GM21447 (cell line): ENCODE measurements around the gene ALDOA.
A peak's percentile ranks its signal among the peaks of the same experiment; 100 is the strongest.
"Not testable (repeated sequence)": the region's sequence is repeated elsewhere in the genome, so short reads cannot be mapped to it uniquely, and the experiment has no call there.

Experiments used
- ATAC-seq: cut with Tn5 transposase; IDR thresholded peaks from one replicate; pipeline ENCODE4 v1.9.1; 2021; ENCODE audit not compliant: unreplicated experiment

The ALDOA gene

DNA sequence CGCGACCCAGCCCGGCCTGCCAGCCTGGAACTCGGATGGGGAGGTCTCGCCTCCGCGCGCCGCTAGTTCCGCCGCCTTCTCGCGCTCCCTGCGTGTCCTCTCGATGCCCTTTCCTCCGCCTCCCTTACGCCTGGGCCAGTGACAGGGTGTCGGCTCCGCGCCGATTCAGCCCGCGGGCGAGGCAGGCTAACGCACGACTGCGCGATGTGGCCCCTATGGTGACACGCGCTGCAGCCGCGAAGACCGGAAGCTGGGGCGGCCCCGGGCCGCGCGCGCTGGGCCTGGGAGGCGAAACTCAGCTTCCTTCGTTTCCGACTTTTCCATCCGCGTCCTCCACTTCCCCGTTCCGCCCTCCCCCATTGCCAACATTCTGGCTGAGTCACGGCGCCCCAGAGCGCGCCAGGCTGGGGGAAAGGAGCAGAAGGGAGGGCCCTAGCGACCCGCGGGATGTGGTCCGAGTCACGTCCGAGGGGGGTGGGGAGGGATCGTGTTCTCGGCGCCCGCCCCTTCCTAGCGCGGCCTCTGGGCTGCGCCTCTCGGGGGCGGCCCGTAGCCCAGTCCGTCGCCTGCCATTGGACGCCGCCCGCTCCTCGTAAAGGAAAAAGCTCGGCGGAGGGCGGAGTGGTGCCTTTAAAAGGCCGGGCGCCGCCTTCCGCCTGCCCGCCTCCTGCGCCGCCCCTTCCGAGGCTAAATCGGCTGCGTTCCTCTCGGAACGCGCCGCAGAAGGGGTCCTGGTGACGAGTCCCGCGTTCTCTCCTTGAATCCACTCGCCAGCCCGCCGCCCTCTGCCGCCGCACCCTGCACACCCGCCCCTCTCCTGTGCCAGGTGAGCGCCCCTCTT, at the start of gene ALDOA:
ALDOA (plus strand) TSS at position 659 of the 841 bp plus-strand sequence. CDS start 1,138 bp downstream, outside the sequence.
- ATAC-seq = peak; percentile 71

DNA sequence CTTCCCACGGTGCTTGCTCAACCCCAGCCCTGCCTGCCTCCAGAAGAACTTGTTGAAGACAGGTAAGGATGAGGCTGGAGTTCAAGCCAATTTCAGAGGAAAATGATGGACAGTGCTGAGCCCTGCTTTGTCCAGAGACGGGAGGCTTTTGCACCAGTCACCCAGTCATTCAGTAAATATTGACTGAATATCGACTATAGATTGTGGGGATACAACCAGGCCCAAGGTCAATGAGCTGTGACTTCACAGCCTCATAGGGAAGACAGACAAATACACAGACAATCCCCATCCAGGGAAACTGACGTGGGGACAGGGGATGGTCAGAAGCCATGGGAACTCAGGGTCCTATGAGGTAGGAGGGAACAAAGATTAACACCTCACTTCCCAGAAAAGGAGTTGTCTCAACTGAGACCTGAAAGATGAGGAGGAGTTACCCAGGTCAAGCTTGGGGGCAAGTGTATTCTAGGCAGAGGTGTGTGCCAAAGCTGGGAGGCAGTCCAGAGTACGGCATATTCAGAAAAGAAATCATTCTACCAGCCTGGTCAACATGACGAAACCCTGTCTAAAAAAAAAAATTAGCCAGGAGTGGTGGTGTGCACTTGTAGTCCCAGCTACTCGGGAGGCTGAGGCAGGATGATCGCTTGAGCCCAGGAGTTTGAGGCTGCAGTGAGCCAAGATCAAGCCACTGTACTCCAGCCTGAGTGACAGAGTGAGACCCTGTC, 48.8 kb upstream of the ALDOA start:
- ATAC-seq = no peak

DNA sequence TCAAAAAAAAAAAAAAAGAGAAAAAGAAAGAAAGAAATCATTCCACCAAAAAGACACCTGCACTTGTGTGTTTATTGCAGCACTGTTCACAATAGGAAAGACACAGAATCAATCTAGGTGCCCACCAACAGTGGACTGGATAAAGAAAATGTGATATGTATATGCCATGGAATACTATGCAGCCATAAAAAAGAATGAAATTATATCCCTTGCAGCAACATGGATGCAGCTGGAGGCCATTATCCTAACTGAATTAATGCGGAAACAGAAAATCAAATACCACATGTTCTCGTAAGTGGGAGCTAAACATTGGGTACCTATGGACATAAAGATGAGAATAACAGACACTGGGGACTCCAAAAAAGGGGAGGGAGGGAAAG, 48.3 kb upstream of the ALDOA start:
- no peak for ATAC-seq

DNA sequence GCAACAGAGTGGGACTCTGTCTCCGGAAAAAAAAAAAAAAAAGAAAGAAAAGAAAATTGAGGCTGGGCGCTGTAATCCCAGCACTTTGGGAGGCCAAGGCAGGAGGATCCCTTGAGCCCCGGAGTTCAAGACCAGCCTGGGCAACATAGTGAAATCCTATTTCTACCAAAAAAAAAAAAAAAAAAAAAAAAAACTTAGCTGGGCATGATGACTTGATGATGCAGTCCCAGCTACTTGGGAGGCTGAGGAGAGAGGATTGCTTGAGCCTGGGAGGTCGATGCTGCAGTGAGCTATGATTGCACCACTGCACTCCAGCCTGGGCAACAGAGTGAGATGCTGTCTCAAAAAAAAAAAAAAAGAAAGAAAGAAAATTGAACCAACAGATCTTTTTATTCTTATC, 47.6 kb upstream of the ALDOA start:
- ATAC-seq = not testable (repeated sequence)

DNA sequence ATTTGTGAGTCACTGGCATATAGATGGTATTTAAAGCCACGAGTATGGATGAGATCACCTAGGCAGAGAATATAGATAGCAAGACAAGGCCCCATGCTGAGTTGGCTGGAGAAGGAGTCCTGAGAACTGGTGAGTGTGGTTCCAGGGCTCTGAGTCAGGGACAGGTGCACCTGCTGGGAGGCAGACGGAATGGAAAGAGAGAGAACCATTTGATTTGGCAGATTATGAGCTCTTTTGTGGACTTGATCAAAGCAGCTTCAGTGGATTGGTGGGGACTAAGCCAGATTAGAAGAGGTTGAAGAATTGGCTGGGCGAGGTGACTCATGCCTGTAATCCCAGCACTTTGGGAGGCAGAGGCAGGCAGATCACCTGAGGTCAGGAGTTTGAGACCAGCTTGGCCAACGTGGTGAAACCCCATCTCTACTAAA, 46.8 kb upstream of the ALDOA start:
- no peak for ATAC-seq

DNA sequence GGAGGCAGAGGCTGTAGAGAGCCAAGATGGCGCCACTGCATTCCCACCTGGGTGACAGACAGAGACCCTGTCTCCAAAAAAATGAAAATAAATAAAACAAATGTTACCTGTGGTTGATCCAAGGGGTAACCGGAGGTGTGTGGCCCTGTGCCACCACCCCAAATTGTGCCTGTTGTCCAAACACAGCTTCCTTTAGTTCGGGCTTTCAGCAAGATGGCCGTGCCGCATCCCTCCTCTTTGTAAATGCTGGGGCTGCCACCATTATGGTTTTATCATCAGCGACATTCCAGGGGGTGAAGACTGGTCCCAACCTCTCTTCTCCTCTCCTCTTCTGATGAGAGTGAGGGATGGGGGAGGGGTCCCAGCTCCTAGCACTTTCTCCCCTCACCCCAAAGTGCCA, 42.7 kb upstream of the ALDOA start, which contains the start of gene C16orf92:
C16orf92 (plus strand) TSS at position 312 of the 400 bp plus-strand sequence. CDS start 143 bp downstream, outside the sequence.
- ATAC-seq = no peak

DNA sequence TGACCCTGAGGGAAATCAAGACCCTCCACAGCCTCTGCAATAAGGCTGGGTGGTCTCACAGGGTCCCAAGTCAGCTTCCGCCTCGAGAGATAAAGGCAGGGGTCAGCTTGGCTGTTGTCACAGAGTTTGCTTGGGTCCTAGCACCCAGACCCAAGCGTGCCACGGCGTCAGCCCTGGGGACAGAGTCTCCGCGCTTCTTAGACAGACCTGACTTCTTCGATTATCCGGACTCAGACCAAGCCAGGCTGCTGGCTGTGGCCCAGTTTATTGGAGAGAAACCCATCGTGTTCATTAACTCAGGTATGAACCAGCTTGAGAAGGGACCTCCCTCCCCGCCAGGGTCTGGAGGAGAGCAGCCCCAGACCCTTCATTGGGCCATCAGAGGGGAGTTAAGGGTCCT, 42.0 kb upstream of the ALDOA start:
- no peak for ATAC-seq

DNA sequence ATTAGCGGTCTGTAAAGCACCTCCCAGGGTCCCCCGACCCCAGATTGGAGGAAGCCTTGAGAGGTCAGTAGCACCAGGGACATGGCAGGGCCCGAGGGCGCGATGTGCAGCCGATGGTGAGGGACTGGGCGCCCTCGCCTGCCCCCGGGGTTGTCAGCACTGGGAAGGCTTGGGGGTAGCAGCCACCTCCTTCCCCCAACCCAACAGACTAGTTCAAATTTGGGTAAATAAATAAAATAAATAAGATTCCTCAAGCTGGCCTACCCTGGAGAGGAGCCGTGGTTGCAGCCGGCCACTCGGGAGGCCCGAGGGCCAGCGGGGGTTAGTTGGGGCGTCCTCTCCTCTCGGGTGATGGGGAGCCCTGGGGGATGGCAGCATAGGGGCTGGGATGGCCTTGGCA, 41.1 kb upstream of the ALDOA start:
- no peak for ATAC-seq

DNA sequence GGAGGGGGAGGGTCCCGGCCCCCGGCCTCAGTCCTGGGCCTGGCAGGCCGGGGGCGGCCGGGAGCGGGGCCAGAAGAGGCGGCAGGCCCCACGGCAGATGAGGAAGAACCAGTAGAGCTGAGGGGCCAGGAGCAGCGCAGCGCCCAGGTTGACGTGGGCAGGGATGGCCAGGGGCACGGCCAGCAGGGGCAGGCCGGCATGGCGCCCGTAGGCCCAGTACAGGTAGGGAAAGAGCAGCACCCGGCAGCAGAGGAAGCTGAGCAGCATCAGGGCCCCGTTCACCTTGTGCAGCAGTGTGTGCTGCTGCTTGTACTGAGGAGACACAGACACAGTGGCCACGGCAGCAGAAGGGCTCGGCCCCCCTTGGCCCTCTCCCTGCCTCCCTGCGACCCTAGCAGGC, 40.4 kb upstream of the ALDOA start:
- ATAC-seq = no peak

DNA sequence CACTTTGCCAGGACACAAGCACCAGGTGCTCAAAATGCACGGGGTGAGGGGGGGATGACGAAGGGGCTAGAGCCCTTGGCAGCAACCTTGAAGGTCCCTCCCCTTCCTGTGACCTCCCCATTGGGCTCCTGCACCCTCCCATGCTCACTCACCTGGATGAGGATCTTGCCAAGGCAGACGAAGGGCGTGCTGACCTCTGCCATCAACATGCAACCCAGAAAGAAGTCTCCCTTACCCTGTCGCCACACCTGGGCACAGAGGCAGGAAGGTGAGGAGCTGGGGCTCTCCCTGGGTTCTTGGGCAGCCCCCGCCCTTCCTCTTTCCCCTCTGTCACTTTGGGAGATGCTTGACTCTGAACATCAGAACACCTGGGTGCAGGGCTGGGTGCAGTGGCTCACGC, 40.0 kb upstream of the ALDOA start:
- ATAC-seq = no peak

DNA sequence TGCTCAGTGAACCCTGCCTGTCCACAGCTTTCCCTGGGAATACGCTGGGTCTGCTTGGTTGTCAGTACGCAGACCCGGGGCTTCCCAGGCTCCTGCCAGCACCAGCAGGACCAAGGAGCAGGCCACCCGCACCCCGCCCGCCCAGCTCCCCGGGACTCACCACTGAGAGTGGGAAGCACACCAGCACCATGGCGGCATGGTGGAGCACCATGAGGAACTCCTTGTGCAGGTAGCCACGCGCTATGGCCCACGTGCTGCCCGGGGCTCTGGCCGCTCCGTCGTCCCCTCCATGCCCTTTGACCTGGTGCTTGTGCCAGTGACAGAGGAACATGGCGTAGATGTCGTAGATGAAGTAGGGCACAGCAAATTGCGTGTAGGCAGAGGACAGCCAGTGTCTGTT, 39.1 kb upstream of the ALDOA start:
- ATAC-seq = no peak

DNA sequence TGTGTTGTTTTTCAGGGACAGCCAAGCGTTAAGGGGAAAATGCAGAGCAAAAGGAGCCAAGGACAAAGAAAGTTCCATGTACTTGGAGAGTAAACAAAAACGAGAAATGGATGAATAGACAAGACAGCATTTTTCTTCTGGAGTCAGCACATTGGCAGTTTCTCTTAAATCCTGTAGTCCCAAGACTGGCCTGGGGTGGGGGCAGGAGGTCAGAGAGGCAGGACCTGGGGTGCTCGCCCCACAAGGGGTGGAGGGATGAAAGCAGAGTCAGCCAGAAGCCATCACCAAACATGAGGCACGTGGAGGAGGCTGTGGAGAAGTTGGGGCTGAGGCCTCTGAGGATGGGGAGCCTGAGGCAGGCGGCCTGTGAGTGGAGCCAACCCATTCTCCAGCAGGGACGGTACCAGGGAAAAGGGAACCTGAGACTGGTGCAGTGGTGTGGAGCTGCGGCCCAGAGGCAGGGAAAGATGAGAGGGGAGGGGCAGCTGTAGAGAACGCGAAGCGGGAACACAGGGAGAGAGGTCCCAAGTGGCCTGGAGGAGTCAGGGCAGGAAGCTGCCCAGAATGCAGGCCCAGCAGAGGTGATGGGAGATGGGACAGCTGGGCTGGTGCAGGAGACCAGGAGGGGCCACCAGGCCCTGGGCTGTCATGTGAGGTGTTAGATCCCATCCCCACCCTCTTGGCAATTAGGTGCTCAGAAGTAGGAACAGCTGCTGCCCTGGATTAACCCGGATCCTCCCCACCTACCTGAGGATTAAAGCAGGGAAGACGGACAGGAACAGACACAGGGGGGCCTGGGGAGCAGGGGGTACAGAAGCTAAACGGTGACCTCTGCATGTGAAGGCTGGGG, 37.7 kb upstream of the ALDOA start:
- ATAC-seq = no peak

DNA sequence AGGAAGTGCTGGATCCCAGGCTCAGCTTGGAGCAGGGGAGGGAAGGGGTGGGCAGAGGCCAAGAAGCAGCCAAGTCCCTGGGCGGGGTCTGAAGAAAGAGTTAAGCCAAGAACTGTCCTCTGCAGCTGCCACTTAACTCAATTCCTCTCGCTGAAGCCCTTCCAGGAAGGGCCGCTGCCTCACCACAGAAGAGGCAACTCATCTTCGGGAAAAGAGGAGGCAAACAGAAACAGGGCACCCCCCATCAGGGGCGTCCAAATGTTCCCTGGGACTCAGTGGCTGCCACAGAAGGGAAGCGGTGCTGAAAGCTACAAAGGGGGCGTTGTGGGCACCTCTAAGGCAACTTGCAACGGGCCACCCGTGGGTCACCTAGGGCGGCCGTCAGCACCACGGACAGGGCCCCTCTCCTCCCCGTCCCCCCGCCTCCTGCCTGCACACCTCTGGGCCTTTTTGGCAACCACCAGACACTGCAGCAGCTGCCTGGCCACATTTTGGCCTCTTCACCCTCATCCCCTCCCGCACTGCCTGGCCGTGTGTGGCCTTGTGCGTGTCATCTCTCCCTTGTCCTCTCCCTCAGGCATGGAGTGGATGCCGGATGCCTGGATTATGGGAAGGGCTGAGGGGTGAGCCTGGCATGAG, 37.0 kb upstream of the ALDOA start:
- no peak for ATAC-seq

DNA sequence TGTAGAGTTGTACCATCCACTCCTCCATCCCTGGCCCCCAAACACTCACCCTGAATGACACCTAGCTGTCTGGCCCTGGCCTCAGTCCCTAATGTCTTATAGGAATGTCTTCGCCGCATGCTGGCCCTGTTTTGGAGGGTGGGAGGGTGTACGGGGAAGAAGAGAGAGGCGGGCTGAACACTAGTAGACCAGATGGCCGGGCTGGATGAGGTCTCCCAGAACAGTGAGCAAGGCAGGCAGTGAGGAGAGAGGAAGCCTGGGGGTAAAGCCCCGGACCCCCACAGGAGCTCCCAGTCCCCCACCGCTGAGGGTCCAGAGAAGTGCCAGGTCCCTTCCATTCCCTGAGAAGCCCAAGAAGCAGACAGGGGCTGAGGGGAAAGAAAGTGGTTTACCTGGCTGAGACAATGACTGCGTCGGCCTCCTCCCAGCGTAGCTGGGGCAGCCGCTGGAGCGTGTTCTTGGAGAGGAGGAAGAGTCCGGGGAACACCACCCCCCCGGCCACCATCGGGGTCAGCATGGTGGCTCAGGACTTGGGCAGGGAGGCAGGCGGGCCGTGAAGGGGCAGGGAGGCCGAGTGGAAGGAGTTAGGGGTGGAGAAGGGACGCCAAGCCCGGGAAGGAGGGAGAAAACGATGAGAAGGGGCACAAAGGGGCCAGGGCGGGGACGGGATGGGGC, 35.4 kb upstream of the ALDOA start:
- no peak for ATAC-seq

DNA sequence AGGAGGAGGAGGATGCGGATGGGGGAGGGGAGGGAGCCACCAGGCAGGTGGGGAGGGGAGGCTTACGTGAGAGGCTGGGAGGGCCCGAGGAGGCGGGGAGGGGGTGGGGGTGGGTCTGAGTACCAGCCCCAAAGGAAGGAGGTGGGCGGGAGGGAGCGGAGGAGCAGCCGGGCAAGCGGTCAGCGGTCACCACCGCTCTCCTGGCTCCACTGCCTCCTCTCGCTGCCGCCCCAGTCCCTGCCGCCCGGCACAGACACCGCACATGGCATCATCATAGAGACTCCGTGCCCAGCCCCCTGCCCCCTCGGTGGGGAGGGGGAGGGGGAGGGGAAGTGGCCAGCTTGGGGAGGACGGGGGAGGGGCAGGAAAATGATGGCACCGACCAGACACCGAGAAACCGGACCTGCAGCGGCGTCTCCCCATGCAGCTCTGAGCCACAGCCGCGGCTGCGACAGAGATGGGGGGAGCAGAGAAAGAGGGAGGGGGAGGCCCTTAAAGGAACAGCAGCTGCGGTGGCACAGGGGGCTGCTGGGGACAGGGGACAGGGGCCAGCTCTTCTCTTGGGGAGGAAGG, 34.6 kb upstream of the ALDOA start, which contains the start of gene TLCD3B:
TLCD3B (minus strand) TSS at position 431 of the 573 bp plus-strand sequence. CDS start 744 bp downstream, outside the sequence.
- ATAC-seq = no peak

DNA sequence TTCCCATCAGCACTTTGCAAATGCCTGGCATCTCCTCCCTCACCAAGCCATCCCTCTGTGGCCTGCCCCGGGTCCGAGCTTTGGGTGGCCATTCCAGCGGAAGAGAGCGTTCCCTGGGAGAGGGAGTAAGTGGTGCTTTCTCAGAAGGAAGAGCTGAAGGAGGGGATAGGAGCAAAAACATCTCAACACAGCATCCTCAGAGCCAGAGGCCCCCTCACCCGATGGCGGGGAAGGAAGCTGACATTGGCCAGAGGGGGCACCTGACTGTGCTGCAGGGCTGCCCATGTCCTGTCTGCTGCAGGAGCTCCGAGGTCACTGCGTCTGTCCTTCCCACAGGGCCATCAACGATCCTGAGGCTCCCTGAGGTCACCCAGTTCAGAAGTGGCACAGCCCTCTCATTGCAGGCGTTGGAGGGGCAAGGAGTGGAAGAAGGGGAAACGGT, 34.1 kb upstream of the ALDOA start:
- ATAC-seq = no peak

DNA sequence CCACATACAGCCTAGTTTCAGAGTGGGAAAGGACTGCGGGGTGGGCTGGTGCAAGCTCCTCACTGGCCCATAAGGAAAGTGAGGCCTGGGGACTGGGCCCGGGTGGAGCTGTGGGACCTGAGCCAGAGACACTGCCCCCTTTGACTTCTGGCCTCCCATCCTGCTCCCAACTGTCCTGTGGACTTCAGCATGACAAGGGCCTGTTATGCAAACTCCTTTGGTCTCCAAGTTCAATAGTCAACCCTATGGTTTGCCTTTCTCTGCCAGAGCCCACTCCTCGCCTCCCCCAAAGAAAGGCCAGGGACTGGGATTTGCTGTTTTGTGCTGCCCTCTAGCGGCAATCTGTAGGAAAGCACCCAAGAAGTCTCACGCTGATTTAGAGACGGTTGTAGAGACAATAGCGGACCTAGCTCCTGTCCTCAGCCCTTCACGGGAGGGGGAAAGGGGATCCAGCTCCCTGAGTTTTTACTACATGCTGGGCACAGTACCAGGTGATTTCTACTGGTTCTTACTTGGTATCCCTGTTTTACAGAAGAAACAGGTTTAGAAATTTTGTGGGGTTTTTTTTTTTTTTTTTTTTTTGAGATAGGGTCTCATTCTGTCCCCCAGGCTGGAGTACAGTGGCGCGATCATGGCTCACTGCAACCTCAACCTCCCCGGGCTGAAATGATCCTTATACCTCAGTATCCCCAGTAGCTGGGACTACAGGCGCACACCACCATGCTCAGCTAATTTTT, 33.3 kb upstream of the ALDOA start:
- ATAC-seq = no peak

DNA sequence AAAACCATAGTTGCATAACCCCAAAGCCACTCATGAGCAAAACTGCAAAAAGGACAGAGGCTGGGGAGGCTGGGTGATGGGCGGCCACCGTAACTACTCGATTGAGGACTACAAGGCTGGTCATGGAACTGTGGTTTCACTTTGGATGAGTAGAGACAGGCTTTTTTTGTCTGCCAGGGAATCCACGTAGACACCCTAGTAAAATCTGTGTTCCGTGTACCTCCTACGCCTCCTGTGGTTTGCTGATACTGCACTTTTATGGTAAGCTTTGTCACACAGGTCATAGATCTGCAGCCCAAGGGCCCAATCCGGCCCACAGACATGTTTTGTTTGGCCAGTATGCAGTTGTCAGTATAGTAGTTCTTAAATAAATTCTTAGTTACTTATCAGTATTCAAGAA, 32.3 kb upstream of the ALDOA start:
- no peak for ATAC-seq

DNA sequence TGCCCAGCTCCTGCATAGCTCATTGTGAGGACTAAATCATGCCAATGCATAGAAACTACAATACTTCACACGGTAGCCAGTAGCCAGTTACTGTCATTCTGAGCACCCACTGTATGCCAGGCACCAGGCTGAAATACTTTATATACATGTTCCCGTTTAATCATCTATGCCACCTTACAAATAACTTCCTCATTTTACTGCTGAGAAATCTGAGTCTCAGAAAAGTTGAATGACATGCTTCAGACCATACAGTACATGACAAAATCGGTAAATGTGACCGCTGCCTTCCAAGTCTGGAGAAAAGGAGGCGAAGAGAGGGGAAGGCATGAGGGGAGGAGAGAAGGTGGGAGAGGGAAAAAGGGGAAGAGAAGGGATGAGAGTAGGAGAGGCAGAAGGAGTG, 25.3 kb upstream of the ALDOA start:
- ATAC-seq = no peak
